Pancreas (tissue), 10 donors: ENCODE data around the gene C11orf21. TPM values are rescaled to one million over a fixed set of nuclear protein-coding genes. Genes with fewer than 3 reads are reported as not detected.
A peak's percentile ranks its signal among the peaks of the same experiment; 100 is the strongest.

ENCODE experiments used
- ATAC-seq, 4 donors: fragments of 200-7000 bp; cut with Tn5 transposase; one replicate each; pipeline versions ENCODE4 v1.8.0 to v1.9.1; 2020; ENCODE audit warnings: mild to moderate bottlenecking in 4 of 4, moderate library complexity in 4 of 4
- DNase-seq, 6 donors: peaks; one replicate each; pipeline ENCODE4 v3.0.0-alpha.2; 2020
- FAIRE-seq: peaks from 2 replicates; lab custom pipeline; 2012; peaks lifted over from hg19 to GRCh38; lab: Jason Lieb, UNC
- H3K27ac ChIP-seq, 4 donors: fragments of 200-600 bp; sonication (generic); 1 replicate in 3 of 4; 2 replicates in 1 of 4; pipeline versions ENCODE4 v1.5.0 to v1.8.0; 2020
- H3K27me3 ChIP-seq, 4 donors: fragments of 200-600 bp; one replicate each; pipeline ENCODE4 v1.8.0; 2021
- H3K36me3 ChIP-seq, 3 donors: fragments of 200-600 bp; sonication (generic) in 1 of 3; one replicate each; pipeline versions ENCODE4 v1.5.0 to v1.8.0; 2020 to 2021
- H3K4me1 ChIP-seq, 3 donors: fragments of 200-600 bp; one replicate each; pipeline ENCODE4 v1.8.0; 2021
- H3K4me3 ChIP-seq, 4 donors: fragments of 200-600 bp; sonication (generic) in 2 of 4; one replicate each; pipeline versions ENCODE4 v1.5.0 to v1.8.0; 2020 to 2021
- H3K9me3 ChIP-seq, 4 donors: fragments of 200-600 bp; one replicate each; pipeline ENCODE4 v1.8.0; 2021
- WGBS, 2 donors: extraction: QIAGEN DNeasy Blood & Tissue Kit; methylation state at CpG; one replicate each; pipeline ENCODE4 v1.1.7; 2013; 5-methylcytosine and 5-hydroxymethylcytosine counted together
- intact Hi-C, 3 donors: fragments of 100-400 bp; cut with DNase I; formaldehyde crosslinking; loops; one replicate each; pipeline versions ENCODE4 v1.11.1 to v1.14.2; 2022
- polyA plus RNA-seq, 2 donors: library from polyadenylated mRNA; stranded (reverse); fragments of 200-250 nt; gene quantifications; one replicate each; pipeline ENCODE4 v1.2.3, GENCODE V29; 2013
- total RNA-seq, 6 donors: library from RNA; stranded (reverse); fragmentation: NEBNext Ultra II Directional in 4 of 6; extraction: Animal tissue kit (Norgen Biotek cat#: 25700) in 4 of 6; gene quantifications; one replicate each; pipeline versions ENCODE4 v1.2.1 to v1.2.4, GENCODE V29; 2021 to 2023
- TF ChIP-seq, protein P1 (sequence below), 4 donors: fragments of 200-600 bp; sonication (generic) in 3 of 4; IDR thresholded peaks; one replicate each; pipeline versions ENCODE4 v1.5.0 to v1.8.0; 2021; ENCODE audit warnings: antibody characterized with exemption in 4 of 4
- donor health status: healthy with polysubstance abuse.
- donor health status: DM: no; HTN: no; CAD: no; lungs with moderate emphysema.
- donor health status: DM: no; HTN: no; CAD: no.
- donor health status: control.
- donor health status: control.
- donor health status: Bipolar disorder and iron deficiency.
- donor health status: DM: yes; HTN: yes; CAD: no.
- donor health status: DM: no; HTN: no; CAD: no.
- donor health status: DM: no; HTN: no; CAD: no.
- donor health status: DM: yes; HTN: yes; CAD: no.

C11orf21 gene
- total and polyA plus RNA-seq, 8 donors = 0.04 to 0.80 (median 0.22) TPM

GRCh38 chr11:2328021-2328420 is 26.3 kb upstream of the C11orf21 start:
- ATAC-seq = no peak
- WGBS, 2 donors = 83 to 88% methylated on average over 11 of the region's 11 CpGs
- no peak for DNase-seq

DNA sequence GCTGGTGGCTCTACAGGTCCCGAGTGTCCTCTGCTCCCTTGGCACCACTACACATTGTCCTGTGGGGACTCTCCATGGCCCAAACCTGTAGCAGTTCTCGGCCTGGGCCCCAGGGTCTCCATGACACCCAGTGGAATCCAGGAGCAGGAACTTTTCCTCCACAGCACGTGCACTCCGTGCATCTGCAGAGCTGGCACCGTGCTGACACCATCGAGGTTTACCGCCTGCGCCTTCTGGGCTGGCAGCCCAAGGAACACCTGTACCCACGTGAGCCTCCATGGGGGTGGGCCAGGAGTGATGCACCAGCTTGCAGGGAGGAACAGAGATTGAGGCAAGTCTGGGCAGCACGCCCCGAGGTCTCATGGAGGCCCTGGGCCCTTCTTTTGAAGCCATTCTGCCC is 25.3 kb upstream of the C11orf21 start:
- Histone ChIP-seq H3K27ac (no peak overlapping the region), H3K27me3 (no peaks in the 10 kb centered on the region), H3K4me1 (no peaks in the 10 kb centered on the region), H3K9me3 (no peaks in the 10 kb centered on the region), H3K36me3 (no peaks in the 10 kb centered on the region), H3K4me3 (no peak overlapping the region)
- 78 to 82% methylated on average over 11 of the region's 11 CpGs for WGBS, 2 donors
- ATAC-seq (no peak), FAIRE-seq (no peak), DNase-seq (no peak)
- intact Hi-C loops = no loop called here
- TF ChIP-seq, protein P1, sequence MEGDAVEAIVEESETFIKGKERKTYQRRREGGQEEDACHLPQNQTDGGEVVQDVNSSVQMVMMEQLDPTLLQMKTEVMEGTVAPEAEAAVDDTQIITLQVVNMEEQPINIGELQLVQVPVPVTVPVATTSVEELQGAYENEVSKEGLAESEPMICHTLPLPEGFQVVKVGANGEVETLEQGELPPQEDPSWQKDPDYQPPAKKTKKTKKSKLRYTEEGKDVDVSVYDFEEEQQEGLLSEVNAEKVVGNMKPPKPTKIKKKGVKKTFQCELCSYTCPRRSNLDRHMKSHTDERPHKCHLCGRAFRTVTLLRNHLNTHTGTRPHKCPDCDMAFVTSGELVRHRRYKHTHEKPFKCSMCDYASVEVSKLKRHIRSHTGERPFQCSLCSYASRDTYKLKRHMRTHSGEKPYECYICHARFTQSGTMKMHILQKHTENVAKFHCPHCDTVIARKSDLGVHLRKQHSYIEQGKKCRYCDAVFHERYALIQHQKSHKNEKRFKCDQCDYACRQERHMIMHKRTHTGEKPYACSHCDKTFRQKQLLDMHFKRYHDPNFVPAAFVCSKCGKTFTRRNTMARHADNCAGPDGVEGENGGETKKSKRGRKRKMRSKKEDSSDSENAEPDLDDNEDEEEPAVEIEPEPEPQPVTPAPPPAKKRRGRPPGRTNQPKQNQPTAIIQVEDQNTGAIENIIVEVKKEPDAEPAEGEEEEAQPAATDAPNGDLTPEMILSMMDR (IDR thresholded peaks at IDR 0.05) = no peak

More at GRCh38 chr11:2328021-2328420, 26.3 kb upstream of the C11orf21 start:
- H3K9me3 ChIP-seq = no peaks in the 10 kb centered on the region
- no peaks in the 10 kb centered on the region for H3K27me3 ChIP-seq
- intact Hi-C loops = no loop called here
- H3K27ac ChIP-seq = no peak overlapping the region
- FAIRE-seq = no peak
- TF ChIP-seq, protein P1 (IDR thresholded peaks at IDR 0.05) = no peak
- H3K4me3 ChIP-seq = no peak overlapping the region
- H3K36me3 ChIP-seq = no peaks in the 10 kb centered on the region
- no peaks in the 10 kb centered on the region for H3K4me1 ChIP-seq

DNA sequence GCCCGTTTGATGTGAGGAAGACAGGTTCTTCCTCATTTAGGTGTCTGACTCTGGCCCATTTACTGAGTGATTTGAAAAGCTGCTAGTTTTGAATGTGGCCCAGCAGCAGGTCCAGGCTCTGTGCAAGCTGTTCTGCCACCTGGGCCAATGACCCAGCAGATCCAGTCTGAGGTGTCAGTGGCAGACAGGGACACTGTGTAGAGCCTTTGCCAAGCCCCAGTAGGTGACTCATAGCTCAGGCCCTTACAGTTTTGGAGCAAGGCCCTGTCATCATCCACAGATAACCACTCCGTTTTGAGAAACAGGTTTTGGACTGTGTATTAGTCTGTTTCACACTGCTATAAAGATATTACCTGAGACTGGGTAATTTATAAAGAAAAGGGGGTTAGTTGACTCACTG is 24.0 kb upstream of the C11orf21 start:
- intact Hi-C loops = no loop called here
- ATAC-seq (peak; percentile 92 to 99 (median 94)), FAIRE-seq (no peak), DNase-seq (peak in 3 of 6 donors; percentile 51 to 76 (median 52))
- 28 to 37% methylated on average over 2 of the region's 2 CpGs for WGBS, 2 donors
- Histone ChIP-seq H3K4me1 (no peaks in the 10 kb centered on the region), H3K9me3 (no peaks in the 10 kb centered on the region), H3K36me3 (no peaks in the 10 kb centered on the region), H3K4me3 (no peak overlapping the region), H3K27ac (peak overlapping the region in 2 of 4 donors; percentile 18 to 36), H3K27me3 (no peaks in the 10 kb centered on the region)
- TF ChIP-seq, protein P1 (IDR thresholded peaks at IDR 0.05) = no peak

DNA sequence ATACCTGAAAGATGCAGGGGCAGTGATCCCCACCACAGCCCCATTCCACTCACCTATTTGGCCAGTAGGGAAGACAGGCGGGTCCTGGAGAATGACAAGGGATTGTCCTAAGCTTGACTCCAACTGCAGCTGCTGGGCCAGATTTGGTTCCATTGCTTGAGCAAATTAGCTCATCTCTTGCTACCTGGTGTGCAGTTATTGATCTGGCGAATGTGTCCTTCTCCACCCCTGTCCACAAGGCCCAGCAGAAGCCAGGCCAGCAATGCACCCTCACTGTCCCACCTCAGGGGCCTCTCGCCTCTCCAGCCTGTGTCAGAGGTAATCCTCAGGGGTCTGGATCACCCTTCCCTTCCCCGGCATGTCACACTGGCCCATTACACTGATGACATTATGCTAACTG is 23.4 kb upstream of the C11orf21 start:
- H3K4me3 ChIP-seq = no peak overlapping the region
- no peaks in the 10 kb centered on the region for H3K36me3 ChIP-seq
- intact Hi-C loops = no loop called here
- no peaks in the 10 kb centered on the region for H3K9me3 ChIP-seq
- no peaks in the 10 kb centered on the region for H3K4me1 ChIP-seq
- no peak for FAIRE-seq
- TF ChIP-seq, protein P1 (IDR thresholded peaks at IDR 0.05) = no peak
- H3K27me3 ChIP-seq = no peaks in the 10 kb centered on the region
- DNase-seq = no peak
- 85 to 94% methylated on average over 4 of the region's 4 CpGs for WGBS, 2 donors
- ATAC-seq = no peak
- H3K27ac ChIP-seq = peak overlapping the region in 2 of 4 donors; percentile 18 to 36

DNA sequence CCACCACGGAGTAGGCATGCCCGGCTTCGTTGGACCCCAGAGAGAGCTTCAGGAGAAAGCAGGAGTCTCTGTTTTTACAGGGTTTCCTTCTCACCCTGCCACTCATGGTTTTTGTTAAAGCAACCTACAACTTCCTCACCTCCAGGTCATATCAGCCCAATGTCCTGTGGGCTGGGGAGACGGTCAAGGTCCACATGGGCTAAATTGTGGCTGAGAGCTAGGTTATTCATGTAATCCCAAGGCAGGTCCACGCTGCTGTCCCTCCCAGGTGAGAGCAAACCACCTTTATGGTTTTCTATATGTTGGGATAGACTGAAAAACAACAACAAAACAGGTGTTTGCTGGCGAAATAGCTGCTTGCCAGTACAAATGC is 19.6 kb upstream of the C11orf21 start:
- Histone ChIP-seq H3K36me3 (no peaks in the 10 kb centered on the region), H3K9me3 (no peaks in the 10 kb centered on the region), H3K4me3 (no peak overlapping the region), H3K27ac (no peak overlapping the region), H3K27me3 (no peaks in the 10 kb centered on the region), H3K4me1 (no peaks in the 10 kb centered on the region)
- intact Hi-C loops = loop anchor here in 1 of 3 donors (5.0 kb wide), 1 partner anchor 91 kb away; no protein-coding TSS in a partner anchor
- TF ChIP-seq, protein P1 (IDR thresholded peaks at IDR 0.05) = no peak
- DNase-seq (no peak), ATAC-seq (no peak), FAIRE-seq (no peak)
- WGBS, 2 donors = 67 to 81% methylated on average over 6 of the region's 6 CpGs
